ENCODE results near the gene SLC35A4.
"Not testable (repeated sequence)": the region's sequence is repeated elsewhere in the genome, so short reads cannot be mapped to it uniquely, and the experiment has no call there.

The SLC35A4 gene

DNA sequence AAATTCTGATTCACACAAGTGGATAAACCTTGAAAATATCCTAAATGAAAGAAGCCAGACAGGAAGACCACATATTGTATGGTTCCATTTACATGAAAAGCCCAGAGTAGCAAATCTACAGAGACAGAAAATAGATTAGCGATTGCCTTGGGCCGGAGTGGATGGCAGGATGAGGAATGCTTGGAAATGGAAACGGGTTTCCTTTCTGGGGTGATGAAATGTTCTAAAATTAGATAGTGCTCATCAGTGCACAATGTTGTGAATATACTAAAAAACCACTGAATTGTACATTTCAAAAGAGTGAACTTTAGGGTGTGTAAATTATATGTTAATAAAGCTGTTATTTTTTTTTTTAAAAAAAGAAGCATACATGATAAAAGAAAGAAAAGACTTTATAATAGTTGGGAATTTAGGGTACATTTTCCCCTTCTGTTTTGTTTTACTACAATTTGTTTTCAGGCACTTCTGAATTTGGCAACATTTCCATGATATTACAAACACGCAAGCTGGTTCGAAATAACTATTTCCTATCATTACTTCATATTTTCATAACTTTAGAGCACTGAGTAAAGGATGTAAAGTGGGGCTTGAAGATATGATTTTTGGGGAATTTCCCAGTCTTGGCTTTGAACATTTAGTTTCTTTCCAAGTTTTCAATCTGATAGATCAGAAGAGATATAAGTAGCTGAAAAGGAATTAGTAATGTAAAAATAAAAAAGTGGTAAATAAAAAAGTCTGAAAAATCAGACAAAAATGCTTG lies 23.9 kb downstream of the SLC35A4 start:
- no peak for DNase-seq (ENCODE audit: extremely low read depth in 1 of 2, low read depth in 1 of 2)

DNA sequence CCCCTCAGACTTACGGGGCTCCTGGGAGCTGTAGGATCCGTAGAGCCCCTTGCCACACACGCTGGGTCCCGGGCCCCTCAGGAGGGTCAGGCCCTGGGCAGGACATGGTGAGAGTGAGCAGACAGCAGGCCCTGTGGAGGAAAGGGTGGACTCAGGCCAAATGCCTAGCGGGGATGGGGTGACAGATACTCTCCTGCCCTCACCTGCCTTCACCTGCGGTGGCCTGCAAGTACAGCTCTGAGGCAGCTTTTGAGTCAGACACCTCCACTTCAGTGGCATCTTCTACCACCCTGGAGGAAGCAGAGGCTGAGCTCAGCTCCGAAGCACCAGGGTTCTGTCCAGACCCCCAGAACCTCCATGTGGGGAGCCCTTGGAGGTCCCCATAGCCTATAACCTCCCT lies 26.2 kb downstream of the SLC35A4 start:
- DNase-seq (ENCODE audit: extremely low read depth in 1 of 2, low read depth in 1 of 2), result no peak

DNA sequence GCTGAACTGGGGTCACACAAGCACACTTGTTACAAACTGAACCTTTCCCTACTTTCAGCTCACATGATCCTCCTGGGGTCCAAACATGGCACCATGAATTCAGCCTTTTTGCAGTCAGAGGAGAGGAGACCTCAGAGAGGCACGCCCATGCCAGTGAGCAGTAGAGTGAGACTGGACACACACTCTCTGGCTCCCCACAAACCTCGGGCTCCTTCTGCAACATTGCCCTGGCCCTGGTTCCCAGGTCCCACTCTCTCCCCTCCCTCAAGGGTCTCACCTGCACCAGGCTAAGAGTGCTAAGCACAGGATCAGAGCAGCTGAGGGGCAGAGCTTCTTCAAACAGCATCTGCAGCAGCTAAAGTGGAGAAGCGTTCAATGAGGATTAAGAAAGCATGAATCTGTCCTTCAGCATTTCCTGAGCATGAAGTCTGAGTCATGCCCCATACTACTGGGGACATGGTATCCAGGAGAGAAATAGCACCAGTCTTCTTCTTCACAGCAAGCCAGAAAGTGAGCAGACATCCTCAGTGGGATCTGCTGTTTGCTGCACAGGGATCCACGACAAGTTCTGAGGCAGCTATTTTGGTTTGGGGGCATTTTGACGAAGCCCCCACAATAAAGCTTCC lies 27.2 kb downstream of the SLC35A4 start:
- DNase-seq (ENCODE audit: extremely low read depth in 1 of 2, low read depth in 1 of 2), result no peak

- not testable (repeated sequence) for DNase-seq (ENCODE audit: extremely low read depth in 1 of 2, low read depth in 1 of 2)
These were observed 28.4 kb downstream of the SLC35A4 start for GRCh38 chr5:140593070-140593469.

- DNase-seq (ENCODE audit: extremely low read depth in 1 of 2, low read depth in 1 of 2), result no peak
These were observed 29.5 kb downstream of the SLC35A4 start for GRCh38 chr5:140594169-140594568.

- DNase-seq (ENCODE audit: extremely low read depth in 1 of 2, low read depth in 1 of 2), result no peak
These were observed 31.1 kb downstream of the SLC35A4 start for GRCh38 chr5:140595538-140596300.

DNA sequence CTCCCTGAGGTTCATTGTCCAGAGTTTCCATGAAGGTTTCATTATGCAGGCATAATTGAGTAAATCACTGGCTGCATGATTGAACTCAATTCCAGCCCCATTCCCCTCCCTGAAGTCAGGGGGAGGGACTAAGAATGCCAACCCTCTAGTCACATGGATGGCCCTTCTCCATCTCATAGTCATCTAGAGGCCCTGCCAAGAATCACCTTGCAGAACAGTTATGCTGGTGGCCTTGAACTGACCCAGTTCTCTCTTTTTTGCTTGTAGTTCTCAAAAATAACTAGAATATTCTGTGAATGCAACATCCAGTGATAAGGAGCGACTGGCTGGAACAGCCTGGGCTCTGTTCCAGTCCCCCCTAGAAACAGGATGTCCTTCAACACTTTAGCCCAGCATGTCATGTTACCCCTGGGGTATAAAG lies 31.7 kb downstream of the SLC35A4 start:
- DNase-seq (ENCODE audit: extremely low read depth in 1 of 2, low read depth in 1 of 2), result no peak

- no peak for DNase-seq (ENCODE audit: extremely low read depth in 1 of 2, low read depth in 1 of 2)
These were observed 34.2 kb downstream of the SLC35A4 start for GRCh38 chr5:140598836-140599235.

GRCh38 chr5:140600096-140600495 lies 35.5 kb downstream of the SLC35A4 start:
- no peak for DNase-seq (ENCODE audit: extremely low read depth in 1 of 2, low read depth in 1 of 2)

DNA sequence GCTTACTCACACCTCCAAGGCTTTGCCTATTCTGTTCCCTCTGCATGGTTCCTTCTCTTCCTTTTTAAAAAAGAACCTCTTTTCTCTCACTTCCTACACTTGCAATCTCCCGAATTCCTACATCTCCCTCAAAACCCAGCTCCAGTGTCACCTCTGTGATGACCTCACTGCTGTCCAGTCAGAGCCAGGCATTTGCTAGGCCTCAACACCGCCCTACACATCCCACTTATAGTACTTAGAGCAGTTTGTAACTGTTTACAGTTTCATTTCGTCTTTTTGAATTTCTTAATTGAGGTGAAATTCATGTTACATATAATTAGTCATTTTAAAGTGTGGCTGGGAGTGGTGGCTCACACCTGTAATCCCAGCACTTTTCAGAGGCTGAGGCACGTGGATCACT lies 37.5 kb downstream of the SLC35A4 start:
- DNase-seq (ENCODE audit: extremely low read depth in 1 of 2, low read depth in 1 of 2), result no peak

DNA sequence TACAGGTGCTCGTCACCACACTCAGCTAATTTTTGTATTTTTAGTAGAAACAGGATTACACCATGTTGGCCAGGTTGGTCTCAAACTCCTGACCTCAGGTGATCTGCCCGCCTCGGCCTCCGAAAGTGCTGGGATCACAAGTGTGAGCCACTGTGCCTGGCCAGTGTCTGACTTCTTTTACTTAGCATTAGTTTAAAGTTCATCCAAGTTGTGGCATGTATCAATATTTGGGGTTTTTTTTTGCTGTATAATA lies 38.7 kb downstream of the SLC35A4 start:
- DNase-seq (ENCODE audit: extremely low read depth in 1 of 2, low read depth in 1 of 2), result not testable (repeated sequence)

- no peak for DNase-seq (ENCODE audit: extremely low read depth in 1 of 2, low read depth in 1 of 2)
These were observed 39.1 kb downstream of the SLC35A4 start for GRCh38 chr5:140603734-140604133.

- DNase-seq (ENCODE audit: extremely low read depth in 1 of 2, low read depth in 1 of 2), result no peak
These were observed 41.3 kb downstream of the SLC35A4 start for GRCh38 chr5:140605879-140606278.

DNA sequence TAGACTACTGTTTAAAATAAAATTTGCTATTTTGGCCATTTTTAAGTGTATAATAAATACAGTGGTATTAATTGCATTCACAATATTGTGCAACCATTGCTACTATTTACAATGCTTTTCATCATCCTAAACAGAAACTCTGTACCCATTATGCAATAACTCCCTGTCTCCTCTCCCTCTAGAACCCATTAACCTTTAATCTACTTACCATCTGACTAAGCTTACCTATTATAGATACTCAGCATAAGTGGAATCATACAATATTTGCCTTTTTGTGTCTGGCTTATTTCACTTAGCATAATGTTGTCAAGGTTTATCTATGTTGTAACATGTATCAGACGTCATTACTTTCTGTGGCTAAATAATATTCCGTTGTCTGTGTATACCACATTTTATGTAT lies 42.4 kb downstream of the SLC35A4 start:
- no peak for DNase-seq (ENCODE audit: extremely low read depth in 1 of 2, low read depth in 1 of 2)

GRCh38 chr5:140608722-140609121 lies 44.1 kb downstream of the SLC35A4 start:
- no peak for DNase-seq (ENCODE audit: extremely low read depth in 1 of 2, low read depth in 1 of 2)

DNA sequence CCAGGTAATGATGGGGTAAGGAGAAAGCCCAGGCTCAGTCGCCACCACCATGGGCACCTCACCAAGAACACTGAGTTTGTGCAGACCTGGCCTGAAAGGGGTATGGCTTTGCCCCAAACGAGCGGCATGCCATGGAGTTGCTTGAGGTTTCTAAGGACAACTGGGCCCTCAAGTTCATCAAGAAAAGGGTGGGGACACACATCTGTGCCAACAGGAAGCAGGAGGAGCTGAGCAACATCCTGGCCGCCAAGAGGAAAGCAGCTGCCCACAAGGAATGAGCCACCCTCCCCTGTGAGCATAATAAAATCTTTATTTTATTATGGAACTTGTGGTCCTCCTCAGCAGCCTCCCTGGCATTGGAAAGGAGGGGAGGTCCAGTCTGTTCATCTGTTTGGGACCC lies 44.5 kb downstream of the SLC35A4 start:
- DNase-seq (ENCODE audit: extremely low read depth in 1 of 2, low read depth in 1 of 2), result no peak

GRCh38 chr5:140611020-140611521 lies 46.4 kb downstream of the SLC35A4 start:
- no peak for DNase-seq (ENCODE audit: extremely low read depth in 1 of 2, low read depth in 1 of 2)

Data from activated CD8-positive, alpha-beta memory T cell treated with anti-CD3 and anti-CD28 coated beads for 1 hour (primary cell).